Activated T-helper 17 cell treated with anti-CD3 and anti-CD28 coated beads, Interleukin-2, amount 50 U/mL, for 72 hours (primary cell): ENCODE data around the gene RHOT2. TPM values are rescaled to one million over a fixed set of nuclear protein-coding genes. Genes with fewer than 3 reads are reported as not detected.
"Not testable (repeated sequence)": the region's sequence is repeated elsewhere in the genome, so short reads cannot be mapped to it uniquely, and the experiment has no call there.

Experiments used
- ATAC-seq: fragments of 150-1000 bp; cut with Tn5 transposase; replicated peaks from 2 replicates; pipeline ENCODE4 v1.10.0; 2021; ENCODE audit warnings: mild to moderate bottlenecking, moderate library complexity
- H3K27ac Mint-ChIP-seq: one replicate; pipeline ENCODE4 v1.8.0; 2022; ENCODE audit warnings: mixed read lengths
- H3K27me3 Mint-ChIP-seq: one replicate; pipeline ENCODE4 v1.8.0; 2022; ENCODE audit warnings: mixed read lengths
- H3K36me3 Mint-ChIP-seq: one replicate; pipeline ENCODE4 v1.8.0; 2022; ENCODE audit warnings: low read depth, mild to moderate bottlenecking, mixed read lengths
- H3K4me1 Mint-ChIP-seq: one replicate; pipeline ENCODE4 v1.8.0; 2022; ENCODE audit warnings: mixed read lengths
- H3K4me3 Mint-ChIP-seq: one replicate; pipeline ENCODE4 v1.8.0; 2022; ENCODE audit warnings: mild to moderate bottlenecking, mixed read lengths
- H3K9me3 Mint-ChIP-seq: one replicate; pipeline ENCODE4 v1.8.0; 2022; ENCODE audit warnings: mixed read lengths
- total RNA-seq, 2 donors: library from RNA; stranded (reverse); gene quantifications; one replicate each; pipeline ENCODE4 v1.2.3, GENCODE V29; 2022

Gene RHOT2
- total RNA-seq, 2 donors from 2014 or later: 134 to 149 TPM

- Mint-ChIP-seq H3K4me1 (no peaks in the 10 kb centered on the region), H3K9me3 (no peaks in the 10 kb centered on the region), H3K4me3 (no peak overlapping the region), H3K27ac (no peak overlapping the region), H3K36me3 (no peaks in the 10 kb centered on the region), H3K27me3 (peaks cover 12% of the 10 kb centered on the region)
- no peak for ATAC-seq
These were observed 41.9 kb downstream of the RHOT2 start for GRCh38 chr16:709566-710499.

- Mint-ChIP-seq H3K4me3 (no peak overlapping the region), H3K27me3 (peaks cover 12% of the 10 kb centered on the region), H3K9me3 (no peaks in the 10 kb centered on the region), H3K4me1 (no peaks in the 10 kb centered on the region), H3K27ac (no peak overlapping the region), H3K36me3 (no peaks in the 10 kb centered on the region)
- no peak for ATAC-seq
These were observed 42.7 kb downstream of the RHOT2 start for GRCh38 chr16:710500-711075.

DNA sequence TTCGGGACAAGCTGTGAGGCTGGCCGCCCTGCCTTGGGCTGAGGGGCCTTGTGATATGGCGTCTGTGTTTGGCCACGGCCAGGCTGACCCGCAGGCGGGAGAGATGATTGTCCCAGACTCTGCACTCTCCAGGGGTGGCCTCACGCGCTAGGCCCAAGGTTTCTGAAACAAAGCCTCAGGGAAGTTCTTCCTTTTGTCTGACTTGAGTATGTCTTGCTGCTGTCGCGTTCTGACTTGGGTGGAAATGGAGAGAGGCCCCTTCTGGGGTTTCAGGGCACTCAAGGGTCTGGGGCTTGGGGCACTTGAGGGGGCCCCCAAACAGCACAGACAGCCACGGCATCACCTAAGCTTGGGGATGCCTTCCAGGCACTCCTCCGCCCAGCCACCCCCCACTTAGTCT lies 43.2 kb downstream of the RHOT2 start:
- no peak overlapping the region for H3K4me3 Mint-ChIP-seq
- peaks cover 12% of the 10 kb centered on the region for H3K27me3 Mint-ChIP-seq
- H3K36me3 Mint-ChIP-seq: no peaks in the 10 kb centered on the region
- ATAC-seq: no peak
- H3K27ac Mint-ChIP-seq: no peak overlapping the region
- no peaks in the 10 kb centered on the region for H3K4me1 Mint-ChIP-seq
- H3K9me3 Mint-ChIP-seq: no peaks in the 10 kb centered on the region

- Mint-ChIP-seq H3K4me1 (no peaks in the 10 kb centered on the region), H3K9me3 (no peaks in the 10 kb centered on the region), H3K4me3 (no peak overlapping the region)
These were observed 43.8 kb downstream of the RHOT2 start for GRCh38 chr16:711548-712320.

GRCh38 chr16:712740-713250 lies 44.9 kb downstream of the RHOT2 start:
- H3K9me3 Mint-ChIP-seq, H3K27ac Mint-ChIP-seq, H3K4me1 Mint-ChIP-seq, H3K27me3 Mint-ChIP-seq, ATAC-seq, H3K36me3 Mint-ChIP-seq, H3K4me3 Mint-ChIP-seq: not testable (repeated sequence)

More at GRCh38 chr16:711548-712320, 43.8 kb downstream of the RHOT2 start:
- H3K36me3 Mint-ChIP-seq: no peaks in the 10 kb centered on the region
- peaks cover 8% of the 10 kb centered on the region for H3K27me3 Mint-ChIP-seq
- ATAC-seq: peak; percentile 70
- no peak overlapping the region for H3K27ac Mint-ChIP-seq

DNA sequence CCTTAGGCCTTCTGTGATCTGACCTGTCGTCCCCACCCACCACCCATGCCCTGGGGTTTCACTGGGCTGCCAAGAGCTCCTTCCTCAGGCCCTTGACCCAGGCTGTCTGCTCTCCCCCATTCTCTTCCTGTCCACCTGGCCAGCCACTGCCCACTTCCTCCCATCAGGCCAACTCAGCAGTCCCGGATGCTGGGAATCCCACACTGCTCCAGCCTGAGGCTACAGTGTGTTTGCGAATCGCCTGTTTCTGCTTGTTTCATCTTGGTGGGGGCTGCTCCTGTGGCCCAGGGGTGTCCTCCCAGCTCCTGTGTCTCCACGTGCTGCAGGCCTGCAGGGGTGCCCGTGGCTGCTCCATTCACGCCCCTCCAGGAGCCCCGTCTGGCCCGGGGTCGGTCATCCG lies 46.1 kb downstream of the RHOT2 start:
- no peaks in the 10 kb centered on the region for H3K27me3 Mint-ChIP-seq
- ATAC-seq: no peak
- no peaks in the 10 kb centered on the region for H3K9me3 Mint-ChIP-seq
- no peaks in the 10 kb centered on the region for H3K36me3 Mint-ChIP-seq
- no peak overlapping the region for H3K27ac Mint-ChIP-seq
- H3K4me1 Mint-ChIP-seq: no peaks in the 10 kb centered on the region
- H3K4me3 Mint-ChIP-seq: no peak overlapping the region

- Mint-ChIP-seq H3K36me3 (no peaks in the 10 kb centered on the region), H3K4me1 (no peaks in the 10 kb centered on the region), H3K27me3 (no peaks in the 10 kb centered on the region), H3K4me3 (peak within 1 kb of the TSS; percentile 44), H3K27ac (no peak within 1 kb of the TSS), H3K9me3 (no peaks in the 10 kb centered on the region)
- peak; percentile 93 for ATAC-seq
These were observed 46.9 kb downstream of the RHOT2 start, which contains the start of gene METRN for GRCh38 chr16:714558-715476. TSS of gene METRN (plus strand) at chr16:715118. CDS start at chr16:715290, 172 bp downstream.

DNA sequence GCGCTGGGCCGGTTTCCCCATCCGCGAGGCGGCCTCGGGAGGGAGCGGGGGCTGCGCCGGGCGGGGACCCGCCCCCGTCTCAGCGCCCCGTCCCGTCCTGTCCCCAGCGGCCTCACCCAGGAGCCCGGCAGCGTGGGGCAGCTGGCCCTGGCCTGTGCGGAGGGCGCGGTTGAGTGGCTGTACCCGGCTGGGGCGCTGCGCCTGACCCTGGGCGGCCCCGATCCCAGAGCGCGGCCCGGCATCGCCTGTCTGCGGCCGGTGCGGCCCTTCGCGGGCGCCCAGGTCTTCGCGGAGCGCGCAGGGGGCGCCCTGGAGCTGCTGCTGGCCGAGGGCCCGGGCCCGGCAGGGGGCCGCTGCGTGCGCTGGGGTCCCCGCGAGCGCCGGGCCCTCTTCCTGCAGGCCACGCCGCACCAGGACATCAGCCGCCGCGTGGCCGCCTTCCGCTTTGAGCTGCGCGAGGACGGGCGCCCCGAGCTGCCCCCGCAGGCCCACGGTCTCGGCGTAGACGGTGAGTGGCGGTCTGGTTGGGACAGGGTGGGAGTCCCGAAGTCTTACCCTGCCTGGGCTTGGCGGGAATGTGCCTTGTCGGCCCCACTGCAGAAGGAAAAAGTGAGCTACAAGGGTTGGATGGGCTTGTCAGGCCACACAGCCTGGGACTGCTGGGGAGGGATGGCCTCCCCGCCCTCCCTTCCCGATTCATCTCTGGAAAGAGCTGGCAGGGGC lies 47.7 kb downstream of the RHOT2 start:
- no peak overlapping the region for H3K27ac Mint-ChIP-seq
- H3K4me3 Mint-ChIP-seq: peak overlapping the region; percentile 44
- peak; percentile 6 for ATAC-seq
- no peaks in the 10 kb centered on the region for H3K9me3 Mint-ChIP-seq
- H3K27me3 Mint-ChIP-seq: no peaks in the 10 kb centered on the region
- H3K36me3 Mint-ChIP-seq: no peaks in the 10 kb centered on the region
- no peaks in the 10 kb centered on the region for H3K4me1 Mint-ChIP-seq

DNA sequence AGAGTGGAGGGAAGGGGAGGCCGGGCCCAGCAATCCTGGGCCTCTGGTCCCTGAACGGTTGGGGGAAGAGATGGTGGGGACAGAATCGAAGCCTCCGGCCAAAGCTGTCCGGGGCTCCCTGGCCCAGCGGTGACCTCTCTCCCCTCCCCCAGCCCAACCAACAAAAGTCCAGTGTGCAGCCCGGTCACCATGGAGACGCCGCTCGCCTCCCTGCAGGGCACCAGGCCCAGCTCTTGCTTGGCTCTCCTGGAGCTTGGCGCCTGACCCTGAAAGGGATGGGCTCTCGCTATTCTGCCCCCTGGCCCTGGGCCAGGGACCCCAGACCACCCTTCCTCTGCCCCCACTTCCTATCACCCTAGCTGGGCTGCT lies 48.3 kb downstream of the RHOT2 start:
- Mint-ChIP-seq H3K9me3 (no peaks in the 10 kb centered on the region), H3K36me3 (no peaks in the 10 kb centered on the region), H3K27ac (no peak overlapping the region), H3K4me3 (peak overlapping the region; percentile 44), H3K4me1 (no peaks in the 10 kb centered on the region), H3K27me3 (no peaks in the 10 kb centered on the region)
- ATAC-seq: no peak

DNA sequence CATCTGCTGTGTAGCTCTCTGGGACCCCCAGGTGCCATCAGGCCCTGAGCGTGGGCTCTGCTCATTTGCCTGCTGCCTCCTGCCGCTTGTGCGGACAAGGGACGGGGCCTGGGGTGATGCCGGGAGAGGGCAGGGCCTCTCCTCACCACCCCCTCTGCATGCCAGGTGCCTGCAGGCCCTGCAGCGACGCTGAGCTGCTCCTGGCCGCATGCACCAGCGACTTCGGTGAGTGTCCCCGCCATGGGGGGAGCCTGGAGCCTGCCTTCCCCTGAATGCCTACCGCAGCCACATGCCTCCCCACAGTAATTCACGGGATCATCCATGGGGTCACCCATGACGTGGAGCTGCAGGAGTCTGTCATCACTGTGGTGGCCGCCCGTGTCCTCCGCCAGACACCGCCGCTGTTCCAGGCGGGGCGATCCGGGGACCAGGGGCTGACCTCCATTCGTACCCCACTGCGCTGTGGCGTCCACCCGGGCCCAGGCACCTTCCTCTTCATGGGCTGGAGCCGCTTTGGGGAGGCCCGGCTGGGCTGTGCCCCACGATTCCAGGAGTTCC lies 48.9 kb downstream of the RHOT2 start:
- Mint-ChIP-seq H3K4me1 (no peaks in the 10 kb centered on the region), H3K27me3 (no peaks in the 10 kb centered on the region), H3K9me3 (no peaks in the 10 kb centered on the region), H3K36me3 (no peaks in the 10 kb centered on the region), H3K27ac (no peak overlapping the region), H3K4me3 (peak overlapping the region; percentile 44)
- ATAC-seq: no peak

GRCh38 chr16:717450-718245 lies 49.7 kb downstream of the RHOT2 start:
- Mint-ChIP-seq H3K36me3 (no peaks in the 10 kb centered on the region), H3K4me3 (no peak overlapping the region), H3K9me3 (no peaks in the 10 kb centered on the region), H3K4me1 (no peaks in the 10 kb centered on the region), H3K27me3 (no peaks in the 10 kb centered on the region), H3K27ac (no peak overlapping the region)
- ATAC-seq: no peak

DNA sequence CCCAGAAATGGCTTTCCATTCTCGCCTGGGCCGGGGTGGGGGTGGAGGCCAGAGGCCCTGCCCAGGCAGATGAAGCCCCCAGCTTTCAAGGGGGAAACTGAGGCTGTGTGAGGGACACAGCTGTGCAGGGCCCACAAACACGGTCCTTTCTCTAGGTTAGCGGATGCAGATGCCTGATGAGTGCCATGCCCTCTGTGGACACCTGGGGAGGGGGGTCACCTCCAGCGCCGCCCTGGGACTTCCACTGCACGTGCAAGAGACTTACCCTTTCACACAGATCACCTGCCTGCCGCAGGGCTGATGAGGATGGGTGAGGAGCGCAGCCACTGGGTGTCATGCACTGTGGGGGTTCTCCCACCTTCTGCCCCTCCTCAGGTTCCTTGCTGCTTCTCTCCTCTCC lies 50.5 kb downstream of the RHOT2 start:
- Mint-ChIP-seq H3K27me3 (no peaks in the 10 kb centered on the region), H3K4me3 (no peak overlapping the region), H3K9me3 (no peaks in the 10 kb centered on the region), H3K36me3 (no peaks in the 10 kb centered on the region), H3K4me1 (no peaks in the 10 kb centered on the region), H3K27ac (no peak overlapping the region)
- ATAC-seq: no peak
